GM21576 (cell line): ENCODE results near the gene PHETA1.

ENCODE experiments used
- ATAC-seq: cut with Tn5 transposase; IDR thresholded peaks from one replicate; pipeline ENCODE4 v1.9.1; 2021; ENCODE audit warnings: mild to moderate bottlenecking, moderate library complexity; ENCODE audit not compliant: unreplicated experiment

The PHETA1 gene

GRCh38 chr12:111368788-111369495 is at the start of gene PHETA1:
Gene PHETA1 (minus strand): TSS chr12:111369095. CDS start chr12:111363427, 5,668 bp downstream.
- ATAC-seq = peak; percentile 95

GRCh38 chr12:111418594-111418880 is 49.6 kb upstream of the PHETA1 start:
- no peak for ATAC-seq

DNA sequence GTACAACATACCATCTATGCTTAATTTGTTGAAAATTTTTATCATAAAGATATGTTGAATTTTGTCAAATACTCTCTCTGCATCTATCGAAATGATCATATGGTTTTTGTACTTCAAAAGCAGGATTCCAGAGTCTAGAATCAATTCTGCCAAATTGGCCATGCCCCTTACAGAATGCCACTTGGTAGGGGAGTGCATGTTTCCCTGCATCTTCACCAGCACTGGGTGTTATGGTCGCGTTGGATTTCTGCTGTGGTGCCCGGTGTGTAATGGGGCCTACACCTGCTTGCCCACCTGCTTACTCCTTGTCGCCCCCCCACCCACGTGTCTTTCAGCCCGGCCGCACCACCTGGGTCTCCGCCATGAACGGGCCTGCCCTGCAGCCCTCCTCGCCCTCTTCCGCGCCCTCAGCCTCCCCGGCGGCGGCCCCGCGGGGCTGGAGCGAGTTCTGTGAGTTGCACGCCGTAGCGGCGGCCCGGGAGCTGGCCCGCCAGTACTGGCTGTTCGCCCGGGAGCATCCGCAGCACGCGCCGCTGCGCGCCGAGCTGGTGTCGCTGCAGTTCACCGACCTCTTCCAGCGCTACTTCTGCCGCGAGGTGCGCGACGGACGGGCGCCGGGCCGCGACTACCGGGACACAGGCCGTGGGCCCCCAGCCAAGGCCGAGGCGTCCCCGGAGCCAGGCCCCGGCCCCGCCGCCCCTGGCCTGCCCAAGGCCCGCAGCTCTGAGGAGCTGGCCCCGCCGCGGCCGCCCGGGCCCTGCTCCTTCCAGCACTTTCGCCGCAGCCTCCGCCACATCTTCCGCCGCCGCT is 49.1 kb upstream of the PHETA1 start:
- no peak for ATAC-seq

- no peak for ATAC-seq
Measured at GRCh38 chr12:111417290-111417689, 48.4 kb upstream of the PHETA1 start.

DNA sequence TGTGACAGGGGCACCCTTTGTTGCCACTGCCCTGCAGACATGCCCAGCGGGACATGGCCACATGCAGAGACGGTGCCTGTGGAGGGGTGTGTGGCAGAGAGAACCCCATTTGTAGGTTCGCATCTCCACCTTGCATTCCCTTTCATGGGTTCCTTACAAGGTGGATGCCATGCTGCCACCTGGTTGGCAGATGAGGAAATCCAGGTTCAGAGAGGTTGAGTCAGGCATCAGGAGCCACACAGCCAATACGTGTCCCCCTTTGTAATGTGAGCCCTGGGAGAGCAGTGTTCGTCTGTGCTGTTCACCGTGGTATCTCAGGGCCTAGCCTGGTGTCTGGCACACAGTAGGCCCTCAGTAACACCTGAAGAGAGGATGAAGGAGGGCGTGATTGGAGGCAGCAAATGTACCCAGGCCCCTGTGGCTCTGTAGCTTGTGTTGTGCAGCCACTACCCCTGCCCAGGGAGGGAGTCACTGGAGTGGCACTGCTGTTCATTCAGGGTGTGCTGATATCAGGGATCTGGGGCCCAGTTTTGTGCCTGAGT is 45.9 kb upstream of the PHETA1 start:
- ATAC-seq = no peak

GRCh38 chr12:111413442-111414086 is 44.7 kb upstream of the PHETA1 start:
- ATAC-seq = no peak

- no peak for ATAC-seq
Measured at GRCh38 chr12:111412830-111413441, 44.0 kb upstream of the PHETA1 start.

- no peak for ATAC-seq
Measured at GRCh38 chr12:111412007-111412829, 43.3 kb upstream of the PHETA1 start.

GRCh38 chr12:111411185-111411764 is 42.4 kb upstream of the PHETA1 start:
- ATAC-seq = no peak

GRCh38 chr12:111410431-111411184 is 41.7 kb upstream of the PHETA1 start:
- ATAC-seq = no peak

- no peak for ATAC-seq
Measured at GRCh38 chr12:111409780-111410430, 41.0 kb upstream of the PHETA1 start.

GRCh38 chr12:111409403-111409779 is 40.5 kb upstream of the PHETA1 start:
- no peak for ATAC-seq

DNA sequence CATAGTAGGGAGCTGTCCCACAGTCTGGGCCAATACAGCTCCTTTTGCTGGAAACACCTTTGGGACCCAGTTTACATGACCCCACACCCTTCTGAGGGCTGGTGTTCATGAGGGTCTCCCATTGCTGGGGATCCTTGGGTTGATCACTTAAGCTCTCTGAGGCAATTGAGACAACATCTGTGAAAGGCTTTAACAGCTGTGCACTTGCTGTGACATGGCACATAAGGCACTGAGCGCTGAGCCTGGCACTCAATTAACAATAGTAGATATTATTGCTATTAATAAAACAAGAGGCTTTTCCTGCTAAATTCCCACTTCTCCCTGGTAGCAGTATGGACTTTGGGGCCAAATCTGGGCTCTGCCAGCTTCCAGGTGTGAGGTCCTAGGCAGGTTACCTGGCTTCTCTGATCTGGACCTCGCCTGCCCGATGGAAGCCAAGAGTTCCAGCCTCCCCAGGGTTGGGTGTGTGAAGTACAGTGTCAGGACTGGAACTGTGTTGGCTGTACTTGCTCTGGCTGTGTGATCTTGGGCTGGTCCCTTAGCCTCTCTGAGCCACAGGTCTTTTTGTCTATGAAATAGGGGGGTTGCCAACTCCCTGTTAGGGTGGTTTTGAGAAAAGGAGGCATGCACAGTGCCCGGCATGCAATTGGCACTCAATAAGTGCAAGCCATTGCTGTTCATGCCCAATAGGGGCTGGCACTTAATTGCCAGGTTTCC is 39.9 kb upstream of the PHETA1 start:
- no peak for ATAC-seq

GRCh38 chr12:111408116-111408440 is 39.2 kb upstream of the PHETA1 start:
- no peak for ATAC-seq

GRCh38 chr12:111407377-111408115 is 38.7 kb upstream of the PHETA1 start:
- no peak for ATAC-seq

- ATAC-seq = no peak
Measured at GRCh38 chr12:111406474-111407376, 37.8 kb upstream of the PHETA1 start.
